Measurements from ENCODE around the gene ARHGEF28.

DNA sequence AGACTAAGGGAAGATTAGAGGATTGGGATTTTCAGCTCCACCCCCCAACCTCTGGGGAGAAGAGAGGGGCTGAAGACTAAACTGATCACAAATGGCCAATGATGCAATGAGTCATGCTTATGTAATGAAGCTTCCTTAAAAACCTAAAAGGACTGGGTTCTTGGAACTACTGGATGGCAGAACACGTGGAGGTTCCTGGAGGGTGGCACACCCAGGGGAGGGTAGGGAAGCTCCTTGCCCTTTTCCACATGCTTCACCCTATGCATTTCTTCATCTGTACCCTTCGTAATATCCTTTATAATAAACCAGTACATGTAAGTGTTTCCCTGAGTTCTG, 48.6 kb downstream of the ARHGEF28 start:
- TF ChIP-seq, protein P1, sequence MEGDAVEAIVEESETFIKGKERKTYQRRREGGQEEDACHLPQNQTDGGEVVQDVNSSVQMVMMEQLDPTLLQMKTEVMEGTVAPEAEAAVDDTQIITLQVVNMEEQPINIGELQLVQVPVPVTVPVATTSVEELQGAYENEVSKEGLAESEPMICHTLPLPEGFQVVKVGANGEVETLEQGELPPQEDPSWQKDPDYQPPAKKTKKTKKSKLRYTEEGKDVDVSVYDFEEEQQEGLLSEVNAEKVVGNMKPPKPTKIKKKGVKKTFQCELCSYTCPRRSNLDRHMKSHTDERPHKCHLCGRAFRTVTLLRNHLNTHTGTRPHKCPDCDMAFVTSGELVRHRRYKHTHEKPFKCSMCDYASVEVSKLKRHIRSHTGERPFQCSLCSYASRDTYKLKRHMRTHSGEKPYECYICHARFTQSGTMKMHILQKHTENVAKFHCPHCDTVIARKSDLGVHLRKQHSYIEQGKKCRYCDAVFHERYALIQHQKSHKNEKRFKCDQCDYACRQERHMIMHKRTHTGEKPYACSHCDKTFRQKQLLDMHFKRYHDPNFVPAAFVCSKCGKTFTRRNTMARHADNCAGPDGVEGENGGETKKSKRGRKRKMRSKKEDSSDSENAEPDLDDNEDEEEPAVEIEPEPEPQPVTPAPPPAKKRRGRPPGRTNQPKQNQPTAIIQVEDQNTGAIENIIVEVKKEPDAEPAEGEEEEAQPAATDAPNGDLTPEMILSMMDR (IDR thresholded peaks at IDR 0.05) = no peak
- no peak for TF ChIP-seq POLR2A (IDR thresholded peaks at IDR 0.05)

Data from right lobe of liver (tissue), 4 donors.